Caco-2 (cell line): ENCODE data around the gene CACNA1G. TPM values are rescaled to one million over a fixed set of nuclear protein-coding genes. Genes with fewer than 3 reads are reported as not detected.
A peak's percentile ranks its signal among the peaks of the same experiment; 100 is the strongest.

Experiments used
- BruUV-seq: library from RNA; stranded (reverse); fragments of 400-500 nt; replicated peaks from 2 replicates; lab custom pipeline; 2021; lab: Mats Ljungman, UMichigan
- CTCF ChIA-PET: fragments of 300-600 bp; sonication (Branson Sonifier 250); formaldehyde crosslinking; loops from one replicate; lab custom pipeline; 2022; ENCODE audit warnings: antibody characterized with exemption; lab: Charles Lee
- POLR2A ChIA-PET: fragments of 300-600 bp; sonication (Branson Sonifier 250); formaldehyde crosslinking; loops from one replicate; lab custom pipeline; 2022; ENCODE audit warnings: antibody characterized with exemption; lab: Charles Lee
- DNase-seq, 2 experiments: peaks; one replicate each; pipeline versions ENCODE4 v3.0.0 to v3.0.0-alpha.2; 2020 to 2022
- H3K27me3 ChIP-seq: replicated peaks from 2 replicates; pipeline ENCODE4 v1.6.0; 2011; ENCODE audit warnings: low read length; ENCODE audit not compliant: control insufficient read depth, insufficient read depth
- H3K36me3 ChIP-seq: 2 replicates; pipeline ENCODE4 v1.5.1; 2011; ENCODE audit warnings: low read length; ENCODE audit not compliant: control insufficient read depth, insufficient read depth
- H3K4me1 ChIP-seq: fragments of 250-450 bp; sonication (Bioruptor Pico); 2 replicates; pipeline ENCODE4 v1.5.1; 2020; ENCODE audit warnings: mild to moderate bottlenecking
- H3K4me3 ChIP-seq: 2 replicates; pipeline ENCODE4 v1.5.1; 2011; ENCODE audit warnings: low read depth, mild to moderate bottlenecking, control low read depth, low read length
- H3K9me3 ChIP-seq: fragments of 250-450 bp; sonication (Bioruptor Pico); 2 replicates; pipeline ENCODE4 v1.5.1; 2020; ENCODE audit warnings: mild to moderate bottlenecking, moderate library complexity
- H3K27ac Mint-ChIP-seq: one replicate; pipeline ENCODE4 v1.8.0; 2022; ENCODE audit warnings: mixed read lengths; ENCODE audit not compliant: unreplicated experiment
- H3K27me3 Mint-ChIP-seq: one replicate; pipeline ENCODE4 v1.8.0; 2022; ENCODE audit warnings: mixed read lengths; ENCODE audit not compliant: insufficient read depth, unreplicated experiment
- H3K36me3 Mint-ChIP-seq: one replicate; pipeline ENCODE4 v1.8.0; 2022; ENCODE audit warnings: mild to moderate bottlenecking, mixed read lengths; ENCODE audit not compliant: insufficient read depth, unreplicated experiment
- H3K4me1 Mint-ChIP-seq: one replicate; pipeline ENCODE4 v1.8.0; 2022; ENCODE audit warnings: low read depth, mixed read lengths; ENCODE audit not compliant: unreplicated experiment
- H3K4me3 Mint-ChIP-seq: one replicate; pipeline ENCODE4 v1.8.0; 2022; ENCODE audit warnings: mild to moderate bottlenecking, moderate library complexity, mixed read lengths; ENCODE audit not compliant: unreplicated experiment
- H3K9me3 Mint-ChIP-seq: one replicate; pipeline ENCODE4 v1.8.0; 2022; ENCODE audit warnings: mixed read lengths; ENCODE audit not compliant: unreplicated experiment
- intact Hi-C: fragments of 100-400 bp; cut with micrococcal nuclease; formaldehyde crosslinking; loops from one replicate; pipeline ENCODE4 v1.10.0; 2022; ENCODE audit not compliant: unreplicated experiment
- total RNA-seq: library from RNA; stranded (reverse); gene quantifications from 2 replicates; pipeline ENCODE4 v1.2.3, GENCODE V29; 2022
- TF ChIP-seq, protein P1 (sequence below), 2 experiments: fragments of 200-600 bp in 1 of 2; IDR thresholded peaks; 1 replicate in 1 of 2; 2 replicates in 1 of 2; pipeline versions ENCODE4 v1.5.1 to v1.8.0; 2011 to 2022; ENCODE audit warnings: antibody characterized with exemption in 1 of 2, control low read depth in 1 of 2, inconsistent platforms in 1 of 2, low read depth in 1 of 2, low read length in 1 of 2, mild to moderate bottlenecking in 1 of 2, moderate library complexity in 1 of 2; ENCODE audit not compliant: insufficient read depth in 1 of 2, severe bottlenecking in 1 of 2, unreplicated experiment in 1 of 2

The CACNA1G gene
- total RNA-seq, 1 experiment from 2014 or later = 1.4 TPM

DNA sequence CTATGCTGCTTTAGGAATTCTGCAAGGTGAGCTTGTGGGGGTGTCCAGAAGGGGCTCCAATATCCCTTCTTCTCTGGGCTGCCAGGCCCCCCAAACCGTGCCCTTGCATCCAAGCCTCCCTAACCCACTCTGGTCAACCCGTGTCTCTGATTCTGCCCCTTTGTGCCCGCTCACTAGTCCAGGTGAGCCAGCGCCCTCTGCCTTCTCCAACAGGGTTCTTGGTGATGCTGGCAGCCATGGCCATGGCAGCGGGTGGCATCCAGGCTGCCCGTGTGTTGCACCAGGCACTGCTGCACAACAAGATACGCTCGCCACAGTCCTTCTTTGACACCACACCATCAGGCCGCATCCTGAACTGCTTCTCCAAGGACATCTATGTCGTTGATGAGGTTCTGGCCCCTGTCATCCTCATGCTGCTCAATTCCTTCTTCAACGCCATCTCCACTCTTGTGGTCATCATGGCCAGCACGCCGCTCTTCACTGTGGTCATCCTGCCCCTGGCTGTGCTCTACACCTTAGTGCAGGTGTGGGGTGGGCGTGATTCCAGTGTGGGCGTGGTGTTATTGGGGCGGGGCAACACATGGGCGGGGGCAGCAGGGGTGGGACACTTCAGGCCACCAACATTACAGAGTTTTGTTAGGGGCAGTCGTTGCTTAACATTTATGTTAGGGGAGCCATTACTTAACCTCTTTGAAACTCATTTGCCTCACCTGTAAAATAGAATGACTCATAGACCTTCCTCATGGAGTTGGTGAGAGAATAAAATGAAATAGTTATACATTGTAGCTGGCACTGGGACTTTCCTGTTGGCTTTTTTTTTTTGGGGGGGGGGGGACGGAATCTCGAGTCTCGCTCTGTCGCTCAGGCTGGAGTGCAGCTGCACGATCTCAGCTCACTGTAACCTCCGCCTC, 115.8 kb downstream of the CACNA1G start:
- Mint-ChIP-seq H3K27ac (no peak overlapping the region), H3K4me3 (no peak overlapping the region), H3K9me3 (no peaks in the 10 kb centered on the region), H3K4me1 (peaks cover 27% of the 10 kb centered on the region), H3K27me3 (no peaks in the 10 kb centered on the region), H3K36me3 (peaks cover 4% of the 10 kb centered on the region)
- no peaks in the 10 kb centered on the region for H3K27me3 ChIP-seq
- no peak overlapping the region for H3K4me3 ChIP-seq
- H3K36me3 ChIP-seq = peaks cover 2% of the 10 kb centered on the region
- BruUV-seq = no TSS peak
- DNase-seq = peak in 1 of 2 experiments; percentile 34
- TF ChIP-seq, protein P1, sequence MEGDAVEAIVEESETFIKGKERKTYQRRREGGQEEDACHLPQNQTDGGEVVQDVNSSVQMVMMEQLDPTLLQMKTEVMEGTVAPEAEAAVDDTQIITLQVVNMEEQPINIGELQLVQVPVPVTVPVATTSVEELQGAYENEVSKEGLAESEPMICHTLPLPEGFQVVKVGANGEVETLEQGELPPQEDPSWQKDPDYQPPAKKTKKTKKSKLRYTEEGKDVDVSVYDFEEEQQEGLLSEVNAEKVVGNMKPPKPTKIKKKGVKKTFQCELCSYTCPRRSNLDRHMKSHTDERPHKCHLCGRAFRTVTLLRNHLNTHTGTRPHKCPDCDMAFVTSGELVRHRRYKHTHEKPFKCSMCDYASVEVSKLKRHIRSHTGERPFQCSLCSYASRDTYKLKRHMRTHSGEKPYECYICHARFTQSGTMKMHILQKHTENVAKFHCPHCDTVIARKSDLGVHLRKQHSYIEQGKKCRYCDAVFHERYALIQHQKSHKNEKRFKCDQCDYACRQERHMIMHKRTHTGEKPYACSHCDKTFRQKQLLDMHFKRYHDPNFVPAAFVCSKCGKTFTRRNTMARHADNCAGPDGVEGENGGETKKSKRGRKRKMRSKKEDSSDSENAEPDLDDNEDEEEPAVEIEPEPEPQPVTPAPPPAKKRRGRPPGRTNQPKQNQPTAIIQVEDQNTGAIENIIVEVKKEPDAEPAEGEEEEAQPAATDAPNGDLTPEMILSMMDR (IDR thresholded peaks at IDR 0.05; ENCODE audit: insufficient read depth in 1 of 2, low read depth in 1 of 2, low read length in 1 of 2, severe bottlenecking in 1 of 2, unreplicated experiment in 1 of 2) = no peak
- ChIA-PET CTCF (interaction anchor here (0.7 kb wide), 2 partner anchors 48 to 56 kb away, joined by 3 read pairs; no protein-coding TSS in a partner anchor), POLR2A (interaction anchor here (0.6 to 1.1 kb wide), 2 partner anchors 8 to 12 kb away, joined by 3 to 4 read pairs; no protein-coding TSS in a partner anchor)
- intact Hi-C loops = no loop called here
- peaks cover 35% of the 10 kb centered on the region for H3K4me1 ChIP-seq
- no peaks in the 10 kb centered on the region for H3K9me3 ChIP-seq

Other genes with a start within 250 kb of the CACNA1G start
- gene XYLT2, start 214.6 kb upstream of the CACNA1G start, total RNA-seq = 72.9 and 75.8 TPM in 2 replicates
- gene MRPL27, start 187.5 kb upstream of the CACNA1G start, total RNA-seq = 196 and 203 TPM in 2 replicates
- gene EME1, start 187.5 kb upstream of the CACNA1G start, total RNA-seq = 43.5 and 48.5 TPM in 2 replicates
- gene LRRC59, start 163.2 kb upstream of the CACNA1G start, total RNA-seq = 324 and 336 TPM in 2 replicates
- 135 and 161 TPM in 2 replicates for gene ACSF2, start 134.5 kb upstream of the CACNA1G start, total RNA-seq
- not detected in 2 replicates for gene CHAD, start 91.8 kb upstream of the CACNA1G start, total RNA-seq
- gene RSAD1, start 81.9 kb upstream of the CACNA1G start, total RNA-seq = 85.3 and 93.9 TPM in 2 replicates
- 1.3 and 2.7 TPM in 2 replicates for gene MYCBPAP, start 52.3 kb upstream of the CACNA1G start, total RNA-seq
- gene EPN3, start 28.0 kb upstream of the CACNA1G start, total RNA-seq = 49.4 and 53.2 TPM in 2 replicates
- 149 and 176 TPM in 2 replicates for gene SPATA20, start 13.5 kb upstream of the CACNA1G start, total RNA-seq
- 39.3 and 45.6 TPM in 2 replicates for gene ABCC3, start 74.2 kb downstream of the CACNA1G start, total RNA-seq
- gene ANKRD40, start 147.2 kb downstream of the CACNA1G start, total RNA-seq = 113 and 114 TPM in 2 replicates
- 284 and 287 TPM in 2 replicates for gene LUC7L3, start 158.9 kb downstream of the CACNA1G start, total RNA-seq
- 11.2 and 11.4 TPM in 2 replicates for gene ANKRD40CL, start 206.8 kb downstream of the CACNA1G start, total RNA-seq